ENCODE data around the gene ADRA1B. TPM values are rescaled to one million over a fixed set of nuclear protein-coding genes. Genes with fewer than 3 reads are reported as not detected.

Gene ADRA1B
- total RNA-seq, 1 donor from 2014 or later: 0.57 TPM

DNA sequence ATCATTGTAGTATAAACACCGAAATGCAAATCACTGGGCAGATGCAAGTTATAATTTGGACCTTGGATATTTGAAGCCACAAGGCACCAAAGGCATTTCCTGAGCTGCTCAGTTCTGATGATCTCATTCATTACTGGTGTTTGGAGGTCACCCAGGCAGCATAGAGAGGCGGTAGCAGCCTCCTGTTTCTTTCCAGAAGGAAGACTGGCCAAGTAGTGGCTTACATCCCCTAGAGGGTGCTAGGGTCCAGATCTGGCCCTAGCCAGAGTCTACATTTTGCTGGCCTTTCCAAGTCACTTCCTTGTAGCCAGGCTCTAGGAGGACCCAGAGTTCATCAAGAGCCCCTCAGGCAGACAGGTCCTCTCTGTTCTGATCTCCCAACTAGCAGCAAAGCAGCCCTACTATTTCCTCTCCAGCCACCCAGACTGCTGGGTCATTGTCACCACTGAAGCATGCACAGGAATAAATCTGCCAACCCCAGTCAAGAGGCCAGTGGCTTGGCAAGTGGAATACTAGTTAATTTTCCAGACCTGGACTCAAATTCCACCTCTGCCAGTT, 59.3 kb downstream of the ADRA1B start:
- DNase-seq (ENCODE audit: low spot score, unreplicated experiment): no peak
- no peaks in the 10 kb centered on the region for H3K36me3 Mint-ChIP-seq (ENCODE audit: insufficient read depth)
- H3K27me3 Mint-ChIP-seq: peaks cover 85% of the 10 kb centered on the region
- no peak overlapping the region for H3K27ac Mint-ChIP-seq
- no peaks in the 10 kb centered on the region for H3K4me1 Mint-ChIP-seq (ENCODE audit: low read depth)
- H3K9me3 Mint-ChIP-seq (ENCODE audit: low read depth): no peaks in the 10 kb centered on the region
- no peak overlapping the region for H3K4me3 Mint-ChIP-seq (ENCODE audit: low read depth)
- TF ChIP-seq, protein P1, sequence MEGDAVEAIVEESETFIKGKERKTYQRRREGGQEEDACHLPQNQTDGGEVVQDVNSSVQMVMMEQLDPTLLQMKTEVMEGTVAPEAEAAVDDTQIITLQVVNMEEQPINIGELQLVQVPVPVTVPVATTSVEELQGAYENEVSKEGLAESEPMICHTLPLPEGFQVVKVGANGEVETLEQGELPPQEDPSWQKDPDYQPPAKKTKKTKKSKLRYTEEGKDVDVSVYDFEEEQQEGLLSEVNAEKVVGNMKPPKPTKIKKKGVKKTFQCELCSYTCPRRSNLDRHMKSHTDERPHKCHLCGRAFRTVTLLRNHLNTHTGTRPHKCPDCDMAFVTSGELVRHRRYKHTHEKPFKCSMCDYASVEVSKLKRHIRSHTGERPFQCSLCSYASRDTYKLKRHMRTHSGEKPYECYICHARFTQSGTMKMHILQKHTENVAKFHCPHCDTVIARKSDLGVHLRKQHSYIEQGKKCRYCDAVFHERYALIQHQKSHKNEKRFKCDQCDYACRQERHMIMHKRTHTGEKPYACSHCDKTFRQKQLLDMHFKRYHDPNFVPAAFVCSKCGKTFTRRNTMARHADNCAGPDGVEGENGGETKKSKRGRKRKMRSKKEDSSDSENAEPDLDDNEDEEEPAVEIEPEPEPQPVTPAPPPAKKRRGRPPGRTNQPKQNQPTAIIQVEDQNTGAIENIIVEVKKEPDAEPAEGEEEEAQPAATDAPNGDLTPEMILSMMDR (IDR thresholded peaks at IDR 0.05; ENCODE audit: unreplicated experiment): peak; percentile 5

DNA sequence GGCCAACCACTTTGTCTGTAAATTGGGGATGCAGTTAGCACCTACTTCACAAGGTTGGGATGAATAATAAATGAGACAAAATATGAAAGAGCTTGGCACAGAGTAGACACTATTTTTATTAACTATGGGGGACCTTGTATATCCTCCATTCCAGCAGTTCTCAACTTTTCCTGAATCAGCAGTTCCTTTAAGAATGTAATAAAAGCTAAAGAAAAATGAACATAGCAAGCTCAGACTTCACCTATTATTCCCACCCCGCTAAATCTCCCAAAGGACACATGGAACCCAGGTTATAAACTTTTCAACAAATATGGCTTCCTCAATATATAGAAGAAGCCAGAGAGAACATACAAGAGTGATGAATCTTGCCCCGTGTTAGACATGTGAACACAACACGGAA, 60.6 kb downstream of the ADRA1B start:
- H3K27me3 Mint-ChIP-seq: peaks cover 81% of the 10 kb centered on the region
- no peaks in the 10 kb centered on the region for H3K4me1 Mint-ChIP-seq (ENCODE audit: low read depth)
- TF ChIP-seq, protein P1 (IDR thresholded peaks at IDR 0.05; ENCODE audit: unreplicated experiment): no peak
- DNase-seq (ENCODE audit: low spot score, unreplicated experiment): no peak
- no peaks in the 10 kb centered on the region for H3K36me3 Mint-ChIP-seq (ENCODE audit: insufficient read depth)
- no peak overlapping the region for H3K27ac Mint-ChIP-seq
- no peaks in the 10 kb centered on the region for H3K9me3 Mint-ChIP-seq (ENCODE audit: low read depth)
- no peak overlapping the region for H3K4me3 Mint-ChIP-seq (ENCODE audit: low read depth)

DNA sequence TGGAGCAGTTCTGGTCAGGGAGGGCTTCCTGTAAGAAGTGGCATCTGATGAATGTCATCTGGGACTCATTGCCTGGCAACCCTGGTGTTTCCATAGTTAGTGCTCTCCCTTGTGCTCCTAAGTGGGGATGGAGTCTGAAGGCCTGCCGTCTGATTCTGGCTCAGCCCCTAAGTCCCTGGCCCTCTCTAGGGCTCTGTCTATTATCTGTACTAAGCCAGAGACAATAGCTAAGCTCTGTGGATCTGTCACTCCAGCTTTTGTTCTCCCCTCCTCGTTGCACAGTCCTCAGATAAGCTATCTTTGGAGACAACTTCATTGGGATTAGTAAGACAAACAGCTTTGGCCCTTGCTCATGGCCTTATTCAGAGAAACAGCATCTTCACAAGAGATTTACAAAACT, 62.1 kb downstream of the ADRA1B start:
- Mint-ChIP-seq H3K9me3 (ENCODE audit: low read depth) (no peaks in the 10 kb centered on the region), H3K27me3 (peaks cover 86% of the 10 kb centered on the region), H3K4me1 (ENCODE audit: low read depth) (no peaks in the 10 kb centered on the region), H3K27ac (no peak overlapping the region), H3K36me3 (ENCODE audit: insufficient read depth) (no peaks in the 10 kb centered on the region), H3K4me3 (ENCODE audit: low read depth) (no peak overlapping the region)
- DNase-seq (ENCODE audit: low spot score, unreplicated experiment): no peak
- TF ChIP-seq, protein P1 (IDR thresholded peaks at IDR 0.05; ENCODE audit: unreplicated experiment): no peak

DNA sequence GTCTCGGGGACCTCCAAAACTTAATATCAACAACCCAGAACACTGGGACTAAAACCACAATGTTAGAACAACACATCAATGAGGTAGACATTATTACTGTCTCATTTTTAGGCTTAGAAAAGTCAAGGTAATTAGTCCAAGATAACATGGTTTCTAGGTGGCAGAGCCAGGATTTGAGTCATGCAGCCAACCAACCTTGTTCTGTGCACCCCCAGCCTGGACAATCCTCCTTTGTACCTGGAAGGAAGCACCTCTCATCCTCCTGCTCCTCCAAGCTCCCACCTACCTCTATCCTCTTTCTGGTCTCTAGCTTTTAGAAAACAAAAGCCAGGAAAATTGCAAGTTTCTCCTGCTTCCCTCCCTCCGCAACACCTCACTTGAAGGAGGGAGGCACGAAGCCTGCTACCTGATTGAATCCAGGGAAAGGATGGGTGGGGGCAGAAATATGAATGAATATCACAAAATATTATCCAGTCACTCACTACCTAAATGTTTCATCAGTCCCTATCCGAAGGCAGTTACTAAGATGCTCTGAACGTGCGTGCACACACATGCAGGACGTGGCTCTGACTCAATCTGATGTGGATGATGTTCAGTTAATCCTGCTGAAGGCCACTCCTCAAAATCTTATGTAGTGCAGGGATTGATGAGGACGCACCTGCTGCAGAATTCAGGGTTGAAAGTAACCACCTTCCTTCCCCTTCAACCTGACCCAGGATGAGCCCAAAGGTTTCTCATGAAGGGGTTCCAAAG, 66.3 kb downstream of the ADRA1B start:
- TF ChIP-seq, protein P1 (IDR thresholded peaks at IDR 0.05; ENCODE audit: unreplicated experiment): no peak
- peaks cover 81% of the 10 kb centered on the region for H3K27me3 Mint-ChIP-seq

DNA sequence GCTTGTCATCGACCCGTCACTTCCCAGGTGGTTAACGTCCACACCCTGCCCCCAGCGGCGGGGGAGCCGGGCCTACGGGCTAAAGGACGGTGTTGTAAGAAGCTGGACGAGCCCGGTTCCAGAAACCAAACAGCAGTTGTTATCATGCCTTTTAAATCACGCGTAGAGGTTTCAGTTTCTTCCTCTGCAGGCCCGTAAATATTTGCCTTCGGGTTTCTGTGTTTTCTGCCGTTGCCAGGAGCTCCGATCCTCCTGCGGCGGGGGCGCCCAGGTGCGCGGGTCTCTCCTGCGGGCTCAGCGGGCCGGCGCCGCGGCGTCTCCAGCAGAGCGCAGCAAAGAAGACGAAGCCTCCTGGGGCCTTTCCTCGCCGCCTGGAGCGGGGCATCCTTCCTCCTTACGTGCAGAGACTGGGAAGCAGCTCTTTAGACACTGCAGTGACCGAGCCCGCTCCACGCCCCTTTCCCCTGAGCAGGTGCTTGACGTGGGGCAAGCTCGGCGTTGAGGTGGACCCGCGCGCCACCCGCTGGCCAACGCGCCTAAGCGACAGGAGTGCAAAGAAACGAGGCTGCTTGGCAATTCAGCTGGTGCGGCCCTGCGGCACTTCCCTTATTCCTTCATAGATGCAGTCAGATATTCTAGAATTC, 70.9 kb downstream of the ADRA1B start:
- no peaks in the 10 kb centered on the region for H3K9me3 Mint-ChIP-seq (ENCODE audit: low read depth)
- H3K4me3 Mint-ChIP-seq (ENCODE audit: low read depth): peak overlapping the region; percentile 67
- peaks cover 55% of the 10 kb centered on the region for H3K27me3 Mint-ChIP-seq
- H3K36me3 Mint-ChIP-seq (ENCODE audit: insufficient read depth): no peaks in the 10 kb centered on the region
- peak overlapping the region; percentile 69 for H3K27ac Mint-ChIP-seq
- DNase-seq (ENCODE audit: low spot score, unreplicated experiment): peak; percentile 87
- TF ChIP-seq, protein P1 (IDR thresholded peaks at IDR 0.05; ENCODE audit: unreplicated experiment): peak; percentile 88
- no peaks in the 10 kb centered on the region for H3K4me1 Mint-ChIP-seq (ENCODE audit: low read depth)

More for the DNA sequence above, 66.3 kb downstream of the ADRA1B start:
- H3K36me3 Mint-ChIP-seq (ENCODE audit: insufficient read depth): no peaks in the 10 kb centered on the region
- H3K27ac Mint-ChIP-seq: no peak overlapping the region
- no peak overlapping the region for H3K4me3 Mint-ChIP-seq (ENCODE audit: low read depth)
- DNase-seq (ENCODE audit: low spot score, unreplicated experiment): no peak
- no peaks in the 10 kb centered on the region for H3K9me3 Mint-ChIP-seq (ENCODE audit: low read depth)
- no peaks in the 10 kb centered on the region for H3K4me1 Mint-ChIP-seq (ENCODE audit: low read depth)

Measured in progenitor cell of endocrine pancreas (in vitro differentiated cells).